HCT116 (cell line): ENCODE measurements around the gene LIN52.

Experiments
- CEBPB ChIP-seq: IDR thresholded peaks from 2 replicates; pipeline ENCODE4 v1.6.1; 2012; ENCODE audit warnings: low read depth
- EZH2 ChIP-seq: fragments of 200-600 bp; sonication (generic); IDR thresholded peaks from 2 replicates; pipeline ENCODE4 v1.6.1; 2017; ENCODE audit warnings: antibody characterized with exemption, mixed run types
- EZH2phosphoT487 ChIP-seq: fragments of 200-600 bp; IDR thresholded peaks from 2 replicates; pipeline ENCODE4 v1.6.1; 2018; ENCODE audit warnings: antibody characterized with exemption, borderline replicate concordance
- POLR2A ChIP-seq: IDR thresholded peaks from 2 replicates; pipeline ENCODE4 v1.7.0; 2011; ENCODE audit warnings: borderline replicate concordance; ENCODE audit not compliant: insufficient read depth, insufficient read length; ENCODE audit errors: extremely low read depth
- POLR2AphosphoS5 ChIP-seq: IDR thresholded peaks from 2 replicates; pipeline ENCODE4 v1.6.1; 2011; ENCODE audit warnings: mild to moderate bottlenecking, low read depth, low read length, moderate library complexity
- YY1 ChIP-seq: IDR thresholded peaks from 2 replicates; pipeline ENCODE4 v1.6.1; 2011; ENCODE audit warnings: low read length, low read depth, moderate library complexity, mild to moderate bottlenecking; ENCODE audit not compliant: insufficient replicate concordance; ENCODE audit errors: extremely low read depth
- ZNF274 ChIP-seq: fragments of 200-500 bp; sonication (Bioruptor generic); IDR thresholded peaks from 2 replicates; pipeline ENCODE4 v1.6.1; 2014; ENCODE audit warnings: mild to moderate bottlenecking, low read depth, low read length, inconsistent platforms
- TF ChIP-seq, protein P1 (sequence below), 3 experiments: fragments of 200-600 bp in 1 of 3; sonication (generic) in 1 of 3; IDR thresholded peaks in 2 of 3; conservative IDR thresholded peaks in 1 of 3; 2 replicates each; pipeline ENCODE4 v1.5.1; 2012 to 2017; ENCODE audit warnings: low read depth in 2 of 3, low read length in 2 of 3, antibody characterized with exemption in 1 of 3, borderline replicate concordance in 1 of 3, control low read depth in 1 of 3, mild to moderate bottlenecking in 1 of 3, mixed read lengths in 1 of 3, mixed run types in 1 of 3, moderate library complexity in 1 of 3; ENCODE audit not compliant: insufficient read depth in 1 of 3
- TF ChIP-seq, protein P2 (sequence below): IDR thresholded peaks from 2 replicates; pipeline ENCODE4 v1.6.1; 2011; ENCODE audit warnings: mild to moderate bottlenecking, low read length, moderate library complexity; ENCODE audit not compliant: insufficient replicate concordance; ENCODE audit errors: extremely low read depth

DNA sequence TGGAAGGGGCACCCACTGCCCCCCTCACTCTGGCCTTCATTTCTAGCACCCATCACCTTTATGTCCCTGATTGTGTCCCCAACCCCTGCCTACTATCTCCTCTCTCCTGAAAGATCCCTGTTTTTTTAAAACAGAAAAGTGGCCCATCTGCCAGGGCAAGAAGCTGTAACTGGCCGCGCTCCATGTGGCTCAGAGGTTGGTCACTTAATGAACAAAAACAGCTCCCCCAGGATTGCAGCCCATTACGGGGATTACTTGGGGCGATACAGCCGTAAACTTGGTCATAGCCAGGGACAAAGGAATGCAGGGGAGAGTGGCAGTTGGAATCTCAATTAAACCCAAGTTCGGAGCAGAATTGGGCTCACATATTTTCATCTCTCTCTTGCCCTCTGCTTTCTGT is 119.7 kb downstream of the LIN52 start:
- TF ChIP-seq, protein P1, sequence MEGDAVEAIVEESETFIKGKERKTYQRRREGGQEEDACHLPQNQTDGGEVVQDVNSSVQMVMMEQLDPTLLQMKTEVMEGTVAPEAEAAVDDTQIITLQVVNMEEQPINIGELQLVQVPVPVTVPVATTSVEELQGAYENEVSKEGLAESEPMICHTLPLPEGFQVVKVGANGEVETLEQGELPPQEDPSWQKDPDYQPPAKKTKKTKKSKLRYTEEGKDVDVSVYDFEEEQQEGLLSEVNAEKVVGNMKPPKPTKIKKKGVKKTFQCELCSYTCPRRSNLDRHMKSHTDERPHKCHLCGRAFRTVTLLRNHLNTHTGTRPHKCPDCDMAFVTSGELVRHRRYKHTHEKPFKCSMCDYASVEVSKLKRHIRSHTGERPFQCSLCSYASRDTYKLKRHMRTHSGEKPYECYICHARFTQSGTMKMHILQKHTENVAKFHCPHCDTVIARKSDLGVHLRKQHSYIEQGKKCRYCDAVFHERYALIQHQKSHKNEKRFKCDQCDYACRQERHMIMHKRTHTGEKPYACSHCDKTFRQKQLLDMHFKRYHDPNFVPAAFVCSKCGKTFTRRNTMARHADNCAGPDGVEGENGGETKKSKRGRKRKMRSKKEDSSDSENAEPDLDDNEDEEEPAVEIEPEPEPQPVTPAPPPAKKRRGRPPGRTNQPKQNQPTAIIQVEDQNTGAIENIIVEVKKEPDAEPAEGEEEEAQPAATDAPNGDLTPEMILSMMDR (IDR thresholded peaks at IDR 0.05 in 2 of 3, conservative IDR thresholded peaks at IDR 0.05 in 1 of 3; ENCODE audit: borderline replicate concordance in 1 of 3, insufficient read depth in 1 of 3, low read depth in 2 of 3, low read length in 2 of 3) = no peak
- TF ChIP-seq EZH2phosphoT487 = no peak
- TF ChIP-seq POLR2AphosphoS5 = no peak
- no peak for TF ChIP-seq POLR2A
- TF ChIP-seq, protein P2, sequence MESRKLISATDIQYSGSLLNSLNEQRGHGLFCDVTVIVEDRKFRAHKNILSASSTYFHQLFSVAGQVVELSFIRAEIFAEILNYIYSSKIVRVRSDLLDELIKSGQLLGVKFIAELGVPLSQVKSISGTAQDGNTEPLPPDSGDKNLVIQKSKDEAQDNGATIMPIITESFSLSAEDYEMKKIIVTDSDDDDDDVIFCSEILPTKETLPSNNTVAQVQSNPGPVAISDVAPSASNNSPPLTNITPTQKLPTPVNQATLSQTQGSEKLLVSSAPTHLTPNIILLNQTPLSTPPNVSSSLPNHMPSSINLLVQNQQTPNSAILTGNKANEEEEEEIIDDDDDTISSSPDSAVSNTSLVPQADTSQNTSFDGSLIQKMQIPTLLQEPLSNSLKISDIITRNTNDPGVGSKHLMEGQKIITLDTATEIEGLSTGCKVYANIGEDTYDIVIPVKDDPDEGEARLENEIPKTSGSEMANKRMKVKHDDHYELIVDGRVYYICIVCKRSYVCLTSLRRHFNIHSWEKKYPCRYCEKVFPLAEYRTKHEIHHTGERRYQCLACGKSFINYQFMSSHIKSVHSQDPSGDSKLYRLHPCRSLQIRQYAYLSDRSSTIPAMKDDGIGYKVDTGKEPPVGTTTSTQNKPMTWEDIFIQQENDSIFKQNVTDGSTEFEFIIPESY = no peak
- TF ChIP-seq EZH2 = no peak
- TF ChIP-seq YY1 = no peak
- TF ChIP-seq CEBPB = no peak
- TF ChIP-seq ZNF274 = no peak
